ENCODE data around the gene HOXC10.

The HOXC10 gene

DNA sequence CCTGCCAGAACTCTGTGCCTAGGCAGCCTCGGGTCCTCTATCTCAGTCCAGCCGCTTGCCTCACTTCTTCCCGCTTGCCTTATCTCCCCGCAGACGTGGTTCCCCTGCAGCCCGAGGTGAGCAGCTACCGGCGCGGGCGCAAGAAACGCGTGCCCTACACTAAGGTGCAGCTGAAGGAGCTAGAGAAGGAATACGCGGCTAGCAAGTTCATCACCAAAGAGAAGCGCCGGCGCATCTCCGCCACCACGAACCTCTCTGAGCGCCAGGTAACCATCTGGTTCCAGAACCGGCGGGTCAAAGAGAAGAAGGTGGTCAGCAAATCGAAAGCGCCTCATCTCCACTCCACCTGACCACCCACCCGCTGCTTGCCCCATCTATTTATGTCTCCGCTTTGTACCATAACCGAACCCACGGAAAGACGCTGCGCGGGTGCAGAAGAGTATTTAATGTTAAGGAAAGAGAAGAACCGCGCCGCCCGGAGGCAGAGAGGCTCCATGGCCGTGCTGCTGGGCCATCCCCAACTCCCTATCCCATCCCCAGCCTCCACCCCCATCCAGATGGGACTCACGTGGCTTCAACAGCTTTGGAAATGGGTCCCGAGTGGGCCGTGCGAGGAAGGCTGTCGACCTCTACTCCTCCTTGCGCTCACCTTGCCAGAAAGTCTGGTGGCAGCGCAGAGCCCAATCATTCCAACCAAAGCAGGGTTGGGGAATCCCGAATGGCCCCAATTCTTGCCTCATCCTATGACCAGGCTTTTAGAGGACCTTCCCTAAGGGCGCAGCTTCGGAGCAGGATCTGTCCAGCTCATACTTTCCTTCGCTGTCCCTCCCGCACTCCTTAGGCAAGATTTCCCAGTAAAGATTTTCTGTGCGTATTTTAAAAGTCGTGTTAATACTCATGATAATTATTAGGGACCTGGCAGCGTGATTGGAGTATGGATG lies 39.8 kb upstream of the HOXC10 start:
- DNase-seq (ENCODE audit: insufficient read length, low spot score) (no peak), FAIRE-seq (no peak)
- no peak for TF ChIP-seq POLR2A (IDR thresholded peaks at IDR 0.05; ENCODE audit: low read depth, low read length)

DNA sequence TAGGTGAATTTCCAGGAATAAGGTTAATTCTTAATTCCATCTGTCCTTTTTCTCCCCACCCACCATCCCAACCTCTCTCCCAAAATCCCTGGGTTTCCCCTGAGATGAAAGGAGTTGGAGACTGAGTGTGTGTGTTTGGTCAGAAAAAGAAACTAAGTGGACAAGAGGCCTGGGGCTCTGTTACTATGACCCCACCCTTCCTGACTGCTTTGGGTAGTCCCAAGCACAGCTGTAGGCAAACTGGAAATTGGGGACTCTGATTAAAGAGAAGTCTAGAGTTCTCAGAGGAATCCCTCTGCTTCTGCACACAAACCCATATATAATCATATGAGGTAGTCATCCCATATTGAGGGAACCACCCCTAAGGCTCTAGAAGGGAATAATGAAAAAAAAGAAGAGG lies 37.2 kb upstream of the HOXC10 start:
- no peak for DNase-seq (ENCODE audit: insufficient read length, low spot score)
- FAIRE-seq, result no peak
- no peak for TF ChIP-seq POLR2A (IDR thresholded peaks at IDR 0.05; ENCODE audit: low read depth, low read length)

DNA sequence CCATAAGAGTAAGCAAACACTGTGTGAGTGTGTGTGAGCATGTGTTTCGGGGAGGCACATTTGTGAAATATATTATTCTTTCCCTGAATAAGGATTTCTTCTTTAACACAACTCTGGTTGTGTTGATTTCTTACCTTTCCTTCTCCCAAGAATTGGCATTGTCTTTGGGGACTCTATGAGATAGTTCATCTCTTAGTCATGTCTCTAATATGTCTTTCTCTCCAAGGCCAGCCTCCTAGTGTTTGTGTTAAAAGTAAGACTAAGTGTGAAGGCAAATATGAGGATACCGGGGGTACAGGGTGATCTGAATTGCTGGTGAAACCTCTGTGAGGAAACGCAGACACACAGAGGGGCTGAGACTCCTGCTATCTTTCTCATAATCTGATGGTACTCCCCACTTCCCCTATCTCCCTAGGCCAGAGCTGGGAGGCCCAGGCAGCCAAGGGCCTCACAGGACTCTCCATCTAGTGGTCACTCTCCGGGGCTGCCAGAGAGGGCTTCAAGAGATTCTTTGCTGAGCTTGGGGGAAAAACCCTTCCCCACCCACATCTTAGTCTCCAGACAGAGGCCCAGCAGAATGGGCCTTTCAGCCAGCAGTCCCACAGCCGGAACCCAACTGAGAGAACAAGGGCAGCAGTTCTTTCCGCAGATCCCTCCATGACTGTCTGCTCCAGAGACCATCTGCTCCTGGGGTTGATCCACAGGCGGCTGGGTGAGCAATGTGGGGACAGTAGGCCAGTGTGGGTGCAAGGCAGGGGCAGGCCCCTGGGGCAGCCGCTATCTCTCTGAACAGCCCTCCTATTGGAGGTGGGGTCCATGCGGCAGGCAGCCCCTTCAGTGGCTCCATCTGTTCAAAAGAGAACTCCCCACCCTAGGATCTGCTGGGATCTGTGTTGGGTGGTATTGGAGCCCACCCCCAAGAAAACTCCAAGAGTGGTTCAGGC lies 36.0 kb upstream of the HOXC10 start:
- no peak for TF ChIP-seq POLR2A (IDR thresholded peaks at IDR 0.05; ENCODE audit: low read depth, low read length)
- DNase-seq (ENCODE audit: insufficient read length, low spot score), result no peak
- no peak for FAIRE-seq

DNA sequence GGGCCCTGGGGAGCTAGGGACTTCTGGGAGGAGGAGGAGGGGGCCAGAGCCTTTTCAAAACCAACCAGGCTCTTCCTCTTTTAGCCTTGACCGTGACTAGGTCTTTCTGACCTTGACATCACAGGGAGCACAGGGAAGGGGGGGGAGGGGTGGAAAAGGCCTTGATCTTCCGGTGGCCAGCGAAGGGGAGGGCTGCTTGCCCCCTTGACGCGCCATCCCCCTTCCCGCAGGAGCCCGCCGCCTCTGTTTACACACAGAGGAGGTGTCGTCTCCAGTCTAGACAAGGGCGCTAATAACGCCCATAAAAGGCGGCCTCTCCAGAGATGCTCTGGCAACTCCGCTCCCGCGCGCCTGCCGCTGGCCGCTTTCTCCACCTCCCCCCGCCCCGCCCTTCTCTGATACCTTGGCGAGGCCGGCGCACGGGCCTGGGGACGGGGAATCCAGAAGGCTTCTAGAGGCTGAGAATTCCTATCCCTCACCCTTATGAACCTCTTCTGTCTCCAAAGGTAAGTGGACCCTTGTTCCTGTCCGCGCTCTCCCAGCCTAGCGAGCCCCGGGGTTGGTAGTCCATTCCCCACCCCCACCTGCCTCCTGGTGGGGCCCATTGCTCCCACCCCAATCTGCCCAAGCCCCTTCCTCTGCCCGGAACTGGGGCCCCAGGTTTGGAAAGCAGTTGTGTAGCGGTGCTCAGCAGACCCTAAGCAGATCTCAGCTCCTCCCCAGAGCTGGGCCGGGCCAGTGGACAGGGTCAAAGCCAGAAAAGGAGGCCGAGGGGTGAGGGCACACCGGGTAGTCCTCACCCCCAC lies 35.1 kb upstream of the HOXC10 start:
- DNase-seq (ENCODE audit: insufficient read length, low spot score) (no peak), FAIRE-seq (no peak)

DNA sequence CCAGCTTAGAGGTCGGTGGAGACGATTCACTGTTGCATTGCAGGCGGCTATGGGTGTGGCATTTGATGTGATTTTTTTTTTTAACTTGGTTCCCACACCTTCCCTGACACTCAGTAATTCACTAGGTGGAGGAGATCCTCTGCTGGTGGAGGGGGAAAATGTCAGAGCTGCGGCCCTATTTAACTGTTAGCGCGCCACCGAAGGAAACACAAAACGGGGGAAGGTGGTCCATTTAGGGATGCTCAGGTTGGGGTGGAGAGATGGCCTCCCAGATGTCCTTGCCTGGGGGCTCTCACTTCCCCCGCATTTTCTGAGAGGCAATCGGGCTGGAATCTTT lies 34.5 kb upstream of the HOXC10 start:
- TF ChIP-seq POLR2A (IDR thresholded peaks at IDR 0.05; ENCODE audit: low read depth, low read length), result no peak
- no peak for FAIRE-seq
- DNase-seq (ENCODE audit: insufficient read length, low spot score), result no peak

More for the DNA sequence above, 35.1 kb upstream of the HOXC10 start:
- TF ChIP-seq POLR2A (IDR thresholded peaks at IDR 0.05; ENCODE audit: low read depth, low read length), result no peak

DNA sequence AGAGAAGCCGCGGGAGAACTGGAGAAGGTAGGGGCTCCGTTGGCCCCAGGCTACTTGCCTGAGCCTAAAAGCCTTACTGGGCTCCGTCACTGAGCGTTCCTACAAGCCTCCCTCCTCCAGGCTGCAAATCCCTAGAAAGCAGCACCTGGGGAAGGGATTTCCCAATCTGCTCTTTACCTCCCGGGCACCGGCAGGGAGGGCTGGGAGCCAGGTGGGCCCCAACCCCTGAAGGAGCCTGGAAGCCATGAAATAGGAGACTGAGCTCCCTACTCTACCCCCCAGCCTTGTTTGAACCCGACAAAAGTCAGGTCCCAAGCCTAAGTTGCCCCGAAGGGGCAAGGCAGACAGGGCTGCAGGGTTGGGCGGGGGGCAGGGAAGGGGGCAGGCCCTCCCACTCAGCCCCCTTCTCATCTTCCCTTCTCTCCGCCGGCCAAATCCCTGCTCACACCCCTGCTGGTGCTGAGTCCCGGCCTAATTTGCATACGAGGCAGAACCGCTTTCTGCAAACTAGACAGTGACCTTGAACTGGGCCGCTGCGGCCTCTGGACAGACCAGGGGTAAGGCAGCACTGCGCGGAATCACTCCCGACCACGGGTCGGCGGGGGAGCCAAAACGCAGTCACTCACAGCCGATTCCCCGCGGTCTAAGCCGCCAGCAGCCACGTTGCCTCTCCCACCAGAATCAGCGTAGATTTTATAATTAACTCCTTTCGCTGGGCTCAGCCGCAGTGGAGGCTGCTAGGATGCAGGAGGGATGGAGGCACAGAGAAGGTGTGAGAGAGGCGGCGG lies 34.0 kb upstream of the HOXC10 start:
- FAIRE-seq (no peak), DNase-seq (ENCODE audit: insufficient read length, low spot score) (no peak)
- TF ChIP-seq POLR2A (IDR thresholded peaks at IDR 0.05; ENCODE audit: low read depth, low read length), result no peak

DNA sequence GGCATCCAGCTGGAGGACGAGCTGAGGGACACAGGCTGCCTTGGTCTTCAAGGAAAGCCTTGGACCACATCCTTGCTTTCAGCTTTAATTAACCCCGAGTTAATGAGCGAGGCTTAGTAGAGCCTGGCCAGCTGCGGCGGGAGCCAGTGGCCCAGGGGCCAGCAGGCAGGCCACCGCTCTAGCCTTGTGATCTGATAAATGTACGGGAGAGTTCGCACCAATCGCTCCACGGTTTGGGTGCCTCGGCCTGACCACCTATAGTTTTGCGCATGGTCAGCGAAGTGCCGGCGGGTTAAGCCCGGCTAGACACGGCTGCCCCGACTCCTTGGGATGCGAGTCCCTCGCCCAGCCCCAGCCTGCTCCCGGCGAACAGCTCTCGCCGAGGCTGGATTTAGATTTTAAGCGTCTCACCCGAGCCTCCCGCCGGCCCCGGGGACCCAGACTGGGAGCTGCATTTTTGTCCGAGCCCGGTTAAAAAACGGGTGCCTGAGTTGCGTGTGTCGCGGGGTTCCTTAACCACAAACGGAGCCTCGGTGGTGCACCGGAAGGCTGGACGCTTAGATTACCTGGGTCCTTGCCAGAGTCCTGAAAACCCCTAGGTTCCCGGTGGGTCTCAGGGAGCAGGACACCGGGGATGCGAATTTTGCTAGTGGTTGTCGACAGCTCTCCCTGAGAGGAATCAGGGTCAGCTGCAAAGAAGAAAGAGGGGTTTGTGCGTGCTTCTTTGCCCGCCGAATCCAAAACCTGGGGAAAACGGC lies 33.2 kb upstream of the HOXC10 start:
- no peak for TF ChIP-seq POLR2A (IDR thresholded peaks at IDR 0.05; ENCODE audit: low read depth, low read length)
- DNase-seq (ENCODE audit: insufficient read length, low spot score) (no peak), FAIRE-seq (no peak)

DNA sequence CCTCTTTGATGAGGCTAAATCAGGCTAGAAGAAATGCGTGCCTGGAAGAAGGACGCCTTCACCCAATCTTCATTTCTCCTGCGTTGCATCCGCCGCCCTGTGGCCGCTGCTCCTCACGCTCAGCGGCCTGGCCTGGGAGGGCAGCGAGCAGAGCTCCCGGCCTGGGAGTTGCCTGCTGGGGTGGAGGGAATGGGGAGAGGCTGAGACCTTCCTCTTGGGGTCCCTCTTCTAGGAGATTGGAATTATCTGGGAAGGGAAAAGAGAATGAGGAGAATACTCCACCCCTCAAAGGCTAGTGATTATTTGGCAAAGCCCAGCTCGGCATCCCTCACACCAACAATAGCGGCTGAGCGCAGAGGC lies 32.6 kb upstream of the HOXC10 start:
- DNase-seq (ENCODE audit: insufficient read length, low spot score) (no peak), FAIRE-seq (no peak)
- no peak for TF ChIP-seq POLR2A (IDR thresholded peaks at IDR 0.05; ENCODE audit: low read depth, low read length)

DNA sequence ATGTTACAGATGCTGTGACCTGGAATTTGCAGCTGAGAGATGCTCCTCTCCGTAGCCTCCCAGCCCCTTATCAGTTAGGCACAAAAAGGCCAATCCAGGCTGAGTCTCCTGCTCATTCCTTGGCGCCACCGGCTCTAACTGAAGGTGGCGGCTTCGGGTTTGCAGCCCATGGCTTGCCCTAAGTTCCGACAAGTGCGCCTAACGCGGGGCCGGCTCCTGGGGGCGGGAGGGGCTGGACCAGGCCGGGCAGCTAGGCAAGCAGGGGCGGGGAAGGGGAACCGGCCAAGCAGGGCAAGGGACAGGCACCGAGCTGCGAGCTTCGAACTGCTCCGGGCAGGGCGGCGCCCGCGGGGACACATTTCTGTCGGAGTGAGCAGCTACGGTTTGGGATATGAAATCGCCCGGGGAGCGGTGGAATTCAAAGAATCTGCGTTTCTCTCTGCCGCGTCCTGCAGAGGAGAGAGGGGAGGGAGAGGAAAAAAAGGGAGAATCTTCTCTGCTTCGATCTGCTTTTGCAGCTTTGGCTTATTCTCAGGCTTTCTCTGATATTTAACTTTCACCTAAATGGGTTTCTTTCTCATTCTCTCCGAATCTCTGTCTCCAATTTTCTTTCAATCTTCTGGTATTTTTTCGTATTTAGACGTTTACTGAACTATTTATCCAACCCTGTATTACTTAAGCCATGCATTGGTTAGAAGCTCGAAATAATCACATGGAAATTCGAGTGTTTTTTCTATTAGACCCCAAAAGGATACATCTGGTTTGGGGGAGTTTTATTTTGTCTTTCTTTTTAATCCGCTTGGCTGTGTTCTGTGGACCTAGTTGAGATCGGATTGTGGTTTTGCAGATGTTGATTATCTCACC lies 31.8 kb upstream of the HOXC10 start:
- no peak for TF ChIP-seq POLR2A (IDR thresholded peaks at IDR 0.05; ENCODE audit: low read depth, low read length)
- DNase-seq (ENCODE audit: insufficient read length, low spot score), result no peak
- FAIRE-seq, result no peak

DNA sequence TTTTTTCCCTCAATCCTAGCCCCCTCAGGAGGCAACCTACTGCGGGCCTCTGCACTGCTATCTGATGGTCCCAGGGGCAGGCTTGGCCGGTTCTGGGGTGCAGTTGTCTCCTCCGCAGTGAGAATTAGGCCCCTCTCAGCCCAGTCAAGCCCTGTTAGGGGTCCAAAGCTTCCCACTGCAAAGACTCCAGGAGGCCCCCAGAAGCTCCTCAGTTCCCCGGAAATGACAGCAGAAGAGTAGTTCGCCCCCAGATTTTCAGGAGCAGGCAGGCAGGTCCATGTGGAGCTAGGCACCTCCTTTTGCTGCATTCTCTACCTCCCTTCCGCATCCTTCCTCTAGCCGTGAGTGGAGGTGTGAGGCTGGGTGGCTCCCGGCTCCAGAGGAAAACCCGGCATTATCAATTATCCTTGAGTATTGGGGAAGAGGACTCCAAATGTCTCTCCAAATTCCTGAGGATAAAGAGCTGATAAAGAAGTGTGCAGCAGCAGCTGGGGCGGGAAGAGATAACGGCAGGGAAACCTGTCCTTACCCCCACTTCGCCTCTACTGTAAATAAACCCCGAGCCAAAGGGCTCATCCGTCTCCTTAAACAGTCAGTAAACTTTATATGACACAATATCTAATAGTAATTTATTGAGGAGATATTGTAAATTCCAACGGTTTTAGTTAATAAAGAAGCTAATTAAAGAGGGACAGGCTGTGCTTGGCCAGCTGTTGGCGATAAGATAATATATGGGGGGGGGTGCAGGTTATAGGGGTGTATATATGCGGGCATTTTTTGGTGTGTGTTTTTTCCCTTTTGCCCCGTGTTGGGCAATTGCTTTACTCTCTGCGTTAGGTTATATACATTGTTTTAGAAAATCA lies 30.9 kb upstream of the HOXC10 start:
- no peak for TF ChIP-seq POLR2A (IDR thresholded peaks at IDR 0.05; ENCODE audit: low read depth, low read length)
- no peak for FAIRE-seq

DNA sequence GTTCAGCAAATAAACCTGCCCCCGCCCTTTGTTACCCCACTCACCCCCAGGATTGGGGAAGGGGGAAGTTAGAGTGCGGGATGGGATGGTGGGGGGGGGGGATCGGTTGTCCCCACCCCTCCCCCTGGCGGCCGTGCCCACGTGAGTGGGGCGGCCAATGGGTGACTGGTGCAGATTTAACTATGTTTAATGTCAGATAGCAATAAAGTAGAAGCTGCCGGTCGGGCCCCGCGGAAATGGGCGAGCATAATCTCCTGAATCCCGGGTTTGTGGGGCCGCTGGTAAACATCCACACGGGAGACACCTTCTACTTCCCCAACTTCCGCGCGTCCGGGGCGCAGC lies 30.3 kb upstream of the HOXC10 start, which contains the start of gene HOXC12:
TSS of gene HOXC12 (plus strand) at position 210 of the 342 bp plus-strand sequence. CDS start at position 237, 27 bp downstream.
- TF ChIP-seq POLR2A (IDR thresholded peaks at IDR 0.05; ENCODE audit: low read depth, low read length), result no peak
- FAIRE-seq (no peak), DNase-seq (ENCODE audit: insufficient read length, low spot score) (no peak)

More for the DNA sequence above, 30.9 kb upstream of the HOXC10 start:
- no peak for DNase-seq (ENCODE audit: insufficient read length, low spot score)

Measured in H54 (cell line).